ENCODE results near the gene LIPC.
A peak's percentile ranks its signal among the peaks of the same experiment; 100 is the strongest.

LIPC gene

GRCh38 chr15:58407236-58407775, 24.5 kb upstream of the LIPC start:
- Histone ChIP-seq H3K4me2 (ENCODE audit: insufficient read depth, low read length) (no peak overlapping the region), H3K9ac (ENCODE audit: low read depth, low read length) (no peak overlapping the region)

GRCh38 chr15:58407778-58408177, 24.0 kb upstream of the LIPC start:
- Histone ChIP-seq H4K20me1 (ENCODE audit: insufficient read depth, low read length) (no peaks in the 10 kb centered on the region), H3K27ac (ENCODE audit: low read length) (no peak overlapping the region), H2AFZ (ENCODE audit: low read depth, low read length) (no peak overlapping the region), H3K27me3 (ENCODE audit: insufficient read depth, low read length, poor library complexity) (no peaks in the 10 kb centered on the region), H3K4me1 (ENCODE audit: insufficient read depth, low read length) (peaks cover 30% of the 10 kb centered on the region), H3K4me3 (ENCODE audit: low read depth in 1 of 2, low read length in 2 of 2) (no peak overlapping the region), H3K9ac (ENCODE audit: low read depth, low read length) (no peak overlapping the region), H3K9me3 (ENCODE audit: insufficient read depth, low read length, severe bottlenecking) (no peaks in the 10 kb centered on the region), H3K36me3 (ENCODE audit: insufficient read depth, low read length) (no peaks in the 10 kb centered on the region), H3K4me2 (ENCODE audit: insufficient read depth, low read length) (no peak overlapping the region), H3K79me2 (ENCODE audit: insufficient read depth, low read length) (peaks cover 4% of the 10 kb centered on the region; the same call in 1 of the 2 replicates)
- ATAC-seq (ENCODE audit: insufficient read depth, low read depth): no peak
- no peak for DNase-seq
- TF ChIP-seq EZH2 (IDR thresholded peaks at IDR 0.05; ENCODE audit: borderline replicate concordance, low read depth, low read length, severe bottlenecking): no peak
- TF ChIP-seq CTCF (IDR thresholded peaks at IDR 0.05; ENCODE audit: borderline replicate concordance, extremely low read depth, low read length, poor library complexity, severe bottlenecking): no peak

More at GRCh38 chr15:58407236-58407775, 24.5 kb upstream of the LIPC start:
- no peak for DNase-seq
- no peaks in the 10 kb centered on the region for H4K20me1 ChIP-seq (ENCODE audit: insufficient read depth, low read length)
- H3K36me3 ChIP-seq (ENCODE audit: insufficient read depth, low read length): no peaks in the 10 kb centered on the region
- H3K27me3 ChIP-seq (ENCODE audit: insufficient read depth, low read length, poor library complexity): no peaks in the 10 kb centered on the region
- no peak overlapping the region for H3K4me3 ChIP-seq (ENCODE audit: low read depth in 1 of 2, low read length in 2 of 2)
- no peaks in the 10 kb centered on the region for H3K9me3 ChIP-seq (ENCODE audit: insufficient read depth, low read length, severe bottlenecking)
- peaks cover 4% of the 10 kb centered on the region; the same call in 1 of the 2 replicates for H3K79me2 ChIP-seq (ENCODE audit: insufficient read depth, low read length)
- no peak for ATAC-seq (ENCODE audit: insufficient read depth, low read depth)
- no peak overlapping the region for H3K27ac ChIP-seq (ENCODE audit: low read length)
- H2AFZ ChIP-seq (ENCODE audit: low read depth, low read length): no peak overlapping the region
- peaks cover 29% of the 10 kb centered on the region for H3K4me1 ChIP-seq (ENCODE audit: insufficient read depth, low read length)
- TF ChIP-seq CTCF (IDR thresholded peaks at IDR 0.05; ENCODE audit: borderline replicate concordance, extremely low read depth, low read length, poor library complexity, severe bottlenecking) (no peak), EZH2 (IDR thresholded peaks at IDR 0.05; ENCODE audit: borderline replicate concordance, low read depth, low read length, severe bottlenecking) (no peak)

- Histone ChIP-seq H4K20me1 (ENCODE audit: insufficient read depth, low read length) (no peaks in the 10 kb centered on the region), H2AFZ (ENCODE audit: low read depth, low read length) (peak overlapping the region; percentile 46), H3K4me1 (ENCODE audit: insufficient read depth, low read length) (peaks cover 33% of the 10 kb centered on the region), H3K9me3 (ENCODE audit: insufficient read depth, low read length, severe bottlenecking) (no peaks in the 10 kb centered on the region), H3K27me3 (ENCODE audit: insufficient read depth, low read length, poor library complexity) (no peaks in the 10 kb centered on the region), H3K4me3 (ENCODE audit: low read depth in 1 of 2, low read length in 2 of 2) (peak overlapping the region; percentile 41 to 62; a peak in 2 of 4 replicates), H3K79me2 (ENCODE audit: insufficient read depth, low read length) (peaks cover 4% of the 10 kb centered on the region; the same call in 1 of the 2 replicates), H3K4me2 (ENCODE audit: insufficient read depth, low read length) (peak overlapping the region; percentile 63), H3K36me3 (ENCODE audit: insufficient read depth, low read length) (no peaks in the 10 kb centered on the region; the same call in 1 of the 2 replicates), H3K9ac (ENCODE audit: low read depth, low read length) (peak overlapping the region; percentile 63), H3K27ac (ENCODE audit: low read length) (peak overlapping the region; percentile 88)
- ATAC-seq (ENCODE audit: insufficient read depth, low read depth) (peak; percentile 32; the same call in 1 of the 3 replicates), DNase-seq (no peak)
- TF ChIP-seq EZH2 (IDR thresholded peaks at IDR 0.05; ENCODE audit: borderline replicate concordance, low read depth, low read length, severe bottlenecking): no peak
- TF ChIP-seq CTCF (IDR thresholded peaks at IDR 0.05; ENCODE audit: borderline replicate concordance, extremely low read depth, low read length, poor library complexity, severe bottlenecking): no peak
Measured at GRCh38 chr15:58409861-58410260, 21.9 kb upstream of the LIPC start.

Data from DND-41 (cell line).